ENCODE measurements around the gene HERC2. TPM values are rescaled to one million over a fixed set of nuclear protein-coding genes. Genes with fewer than 3 reads are reported as not detected.

Gene HERC2
- total and polyA plus RNA-seq, 9 donors = 33.3 to 83.3 (median 48.9) TPM

DNA sequence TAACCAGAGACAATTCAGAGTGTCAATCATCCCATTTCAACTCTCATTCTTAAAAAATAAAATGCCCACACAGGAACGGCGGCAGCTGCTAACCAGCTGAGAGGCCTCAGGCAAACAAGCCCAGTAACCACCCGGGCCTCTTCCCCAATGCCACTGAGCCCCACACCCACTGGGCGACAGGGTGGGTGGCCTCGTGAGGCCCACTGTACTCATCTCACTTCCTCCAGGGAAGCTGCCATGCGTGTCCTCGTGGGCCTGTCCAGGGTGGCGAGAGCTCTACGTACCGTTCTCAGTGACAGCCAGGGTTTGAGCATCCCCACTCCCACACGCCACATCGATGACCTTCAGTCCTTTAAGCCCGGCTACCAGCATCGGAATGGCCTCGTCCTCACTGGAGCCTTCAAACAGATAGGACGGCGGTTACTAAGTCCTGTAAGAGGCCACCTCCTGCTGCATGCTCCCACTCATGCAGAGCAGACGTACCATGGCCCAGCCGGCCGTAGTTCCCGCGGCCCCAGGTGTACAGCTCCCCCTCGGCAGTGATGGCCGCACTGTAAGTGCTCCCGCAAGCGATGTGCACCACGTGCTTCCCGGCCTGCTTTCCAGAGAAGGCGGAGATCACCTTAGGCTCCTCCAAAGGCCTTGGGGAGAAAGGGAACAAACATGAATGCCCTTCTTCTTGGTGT is 56.5 kb downstream of the HERC2 start:
- no peak overlapping the region for H3K4me3 ChIP-seq
- H3K27me3 ChIP-seq = no peaks in the 10 kb centered on the region
- peaks cover 4% of the 10 kb centered on the region for H3K36me3 ChIP-seq
- 90 to 93% (median 90%) methylated on average over 29 of the region's 29 CpGs for WGBS, 3 donors
- no peaks in the 10 kb centered on the region for H3K9me3 ChIP-seq
- H3K4me1 ChIP-seq (ENCODE audit: insufficient read depth) = no peaks in the 10 kb centered on the region
- H3K27ac ChIP-seq = no peak overlapping the region
- intact Hi-C loops (cut with DNase I) = no loop called here
- TF ChIP-seq EP300 (IDR thresholded peaks at IDR 0.05) (no peak), POLR2A (IDR thresholded peaks at IDR 0.05) (no peak)
- TF ChIP-seq, protein P1, sequence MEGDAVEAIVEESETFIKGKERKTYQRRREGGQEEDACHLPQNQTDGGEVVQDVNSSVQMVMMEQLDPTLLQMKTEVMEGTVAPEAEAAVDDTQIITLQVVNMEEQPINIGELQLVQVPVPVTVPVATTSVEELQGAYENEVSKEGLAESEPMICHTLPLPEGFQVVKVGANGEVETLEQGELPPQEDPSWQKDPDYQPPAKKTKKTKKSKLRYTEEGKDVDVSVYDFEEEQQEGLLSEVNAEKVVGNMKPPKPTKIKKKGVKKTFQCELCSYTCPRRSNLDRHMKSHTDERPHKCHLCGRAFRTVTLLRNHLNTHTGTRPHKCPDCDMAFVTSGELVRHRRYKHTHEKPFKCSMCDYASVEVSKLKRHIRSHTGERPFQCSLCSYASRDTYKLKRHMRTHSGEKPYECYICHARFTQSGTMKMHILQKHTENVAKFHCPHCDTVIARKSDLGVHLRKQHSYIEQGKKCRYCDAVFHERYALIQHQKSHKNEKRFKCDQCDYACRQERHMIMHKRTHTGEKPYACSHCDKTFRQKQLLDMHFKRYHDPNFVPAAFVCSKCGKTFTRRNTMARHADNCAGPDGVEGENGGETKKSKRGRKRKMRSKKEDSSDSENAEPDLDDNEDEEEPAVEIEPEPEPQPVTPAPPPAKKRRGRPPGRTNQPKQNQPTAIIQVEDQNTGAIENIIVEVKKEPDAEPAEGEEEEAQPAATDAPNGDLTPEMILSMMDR (IDR thresholded peaks at IDR 0.05) = no peak
- no peak for DNase-seq

DNA sequence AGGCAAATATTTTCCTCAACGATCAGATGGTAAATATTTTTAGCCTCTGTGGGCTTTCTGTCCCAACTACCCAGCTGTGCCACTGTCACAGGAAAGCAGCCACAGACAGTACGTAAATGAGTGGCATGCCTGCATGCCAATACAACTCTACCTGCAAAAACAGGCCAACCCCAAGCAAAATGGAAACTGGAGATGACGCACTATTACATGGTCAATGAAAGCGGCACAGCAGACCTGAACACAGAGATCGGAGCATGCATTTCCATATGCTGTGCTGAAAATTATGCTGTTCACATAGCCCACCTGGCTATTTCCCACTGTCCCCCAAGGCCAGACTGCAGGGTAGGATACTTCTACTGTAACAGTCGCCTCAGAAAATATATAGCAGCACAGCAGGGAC is 57.8 kb downstream of the HERC2 start:
- H3K36me3 ChIP-seq = peaks cover 4% of the 10 kb centered on the region
- H3K27me3 ChIP-seq = no peaks in the 10 kb centered on the region
- TF ChIP-seq EP300 (IDR thresholded peaks at IDR 0.05) (no peak), POLR2A (IDR thresholded peaks at IDR 0.05) (no peak)
- TF ChIP-seq, protein P1 (IDR thresholded peaks at IDR 0.05) = no peak
- 85 to 89% (median 87%) methylated on average over 6 of the region's 6 CpGs for WGBS, 3 donors
- intact Hi-C loops (cut with DNase I) = no loop called here
- DNase-seq = no peak
- no peak overlapping the region for H3K4me3 ChIP-seq
- no peaks in the 10 kb centered on the region for H3K9me3 ChIP-seq
- H3K27ac ChIP-seq = no peak overlapping the region
- H3K4me1 ChIP-seq (ENCODE audit: insufficient read depth) = no peaks in the 10 kb centered on the region

DNA sequence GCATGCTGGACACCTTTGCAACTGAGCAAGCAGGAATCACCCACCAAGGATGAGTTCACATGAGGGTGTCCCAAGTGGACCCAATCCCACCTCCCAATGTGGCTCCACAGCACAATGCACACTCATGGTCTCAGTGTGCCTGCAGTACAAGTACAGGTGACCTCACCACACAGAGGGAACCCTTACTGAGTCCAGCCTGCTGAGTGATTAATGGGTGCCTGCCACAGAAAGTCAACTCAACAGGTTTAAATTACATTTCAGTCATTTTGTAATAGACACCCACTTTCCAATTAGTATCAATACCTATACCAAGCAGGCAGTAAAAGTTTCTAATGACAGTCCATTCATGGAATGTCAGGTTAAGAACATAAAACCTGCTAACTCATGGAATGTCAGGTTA is 59.5 kb downstream of the HERC2 start:
- intact Hi-C loops (cut with DNase I) = no loop called here
- H3K36me3 ChIP-seq = peaks cover 4% of the 10 kb centered on the region
- no peaks in the 10 kb centered on the region for H3K9me3 ChIP-seq
- TF ChIP-seq POLR2A (IDR thresholded peaks at IDR 0.05) = no peak
- TF ChIP-seq, protein P1 (IDR thresholded peaks at IDR 0.05) = no peak
- no peak for TF ChIP-seq EP300 (IDR thresholded peaks at IDR 0.05)
- DNase-seq = no peak
- H3K4me3 ChIP-seq = no peak overlapping the region
- no peak overlapping the region for H3K27ac ChIP-seq
- H3K27me3 ChIP-seq = no peaks in the 10 kb centered on the region
- no peaks in the 10 kb centered on the region for H3K4me1 ChIP-seq (ENCODE audit: insufficient read depth)

DNA sequence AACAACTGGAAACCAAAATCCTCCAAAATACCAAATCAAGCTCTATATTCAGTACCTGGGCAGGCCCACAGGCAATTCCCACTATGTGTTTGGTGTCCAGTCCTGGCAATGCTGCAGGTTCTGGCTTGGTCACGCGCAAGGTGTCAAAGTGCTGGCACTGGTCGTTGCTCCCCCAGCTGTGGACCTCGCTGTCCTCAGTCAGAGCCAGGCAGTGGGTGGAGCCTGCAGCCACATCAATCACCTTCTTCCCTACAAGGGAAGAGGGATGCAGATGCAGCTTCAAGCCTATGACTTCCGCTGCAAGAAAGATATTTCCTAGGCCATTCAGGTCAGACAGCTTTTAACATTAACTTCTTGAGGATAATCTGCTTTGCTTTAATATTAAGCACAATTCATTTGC is 61.3 kb downstream of the HERC2 start:
- Histone ChIP-seq H3K36me3 (peaks cover 3% of the 10 kb centered on the region), H3K27ac (no peak overlapping the region), H3K27me3 (no peaks in the 10 kb centered on the region), H3K9me3 (no peaks in the 10 kb centered on the region), H3K4me1 (ENCODE audit: insufficient read depth) (no peaks in the 10 kb centered on the region), H3K4me3 (no peak overlapping the region)
- TF ChIP-seq, protein P1 (IDR thresholded peaks at IDR 0.05) = no peak
- no peak for TF ChIP-seq EP300 (IDR thresholded peaks at IDR 0.05)
- no peak for TF ChIP-seq POLR2A (IDR thresholded peaks at IDR 0.05)
- WGBS, 3 donors = 61 to 65% (median 63%) methylated on average over 5 of the region's 5 CpGs
- intact Hi-C loops (cut with DNase I) = no loop called here
- DNase-seq = no peak

Measured in ovary (tissue), 9 donors.